ENCODE measurements around the gene MSI2.

MSI2 gene

DNA sequence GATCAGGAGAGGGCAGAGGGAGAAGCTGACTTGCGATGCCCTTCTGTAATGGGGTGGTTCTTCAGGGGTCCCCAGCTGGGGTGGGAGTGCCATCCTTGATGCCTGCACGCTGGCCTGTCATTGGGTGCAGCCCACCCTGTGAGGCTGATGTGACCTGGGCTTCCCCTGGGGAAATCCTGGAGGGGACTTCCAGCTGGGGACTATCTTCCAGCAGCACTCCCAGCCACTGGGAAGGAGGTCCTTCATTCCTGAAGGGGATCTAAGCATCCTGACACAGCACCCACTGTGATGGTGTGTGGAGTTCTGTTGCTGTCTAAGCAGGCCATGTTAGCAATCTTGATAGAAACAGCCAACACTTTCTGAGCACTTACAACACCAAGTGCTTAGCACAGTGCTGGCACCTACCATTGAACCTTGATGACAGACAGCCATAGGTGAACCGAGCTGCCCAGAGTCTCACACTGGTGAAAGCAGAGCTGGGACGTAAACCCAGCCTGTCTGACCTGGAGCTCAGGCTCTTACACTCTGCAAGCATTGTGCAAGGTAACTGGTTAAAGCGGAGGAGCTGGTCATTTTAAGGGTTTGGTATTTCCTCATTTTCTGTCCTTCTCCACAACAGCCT, 277.5 kb downstream of the MSI2 start:
- no peak for DNase-seq

DNA sequence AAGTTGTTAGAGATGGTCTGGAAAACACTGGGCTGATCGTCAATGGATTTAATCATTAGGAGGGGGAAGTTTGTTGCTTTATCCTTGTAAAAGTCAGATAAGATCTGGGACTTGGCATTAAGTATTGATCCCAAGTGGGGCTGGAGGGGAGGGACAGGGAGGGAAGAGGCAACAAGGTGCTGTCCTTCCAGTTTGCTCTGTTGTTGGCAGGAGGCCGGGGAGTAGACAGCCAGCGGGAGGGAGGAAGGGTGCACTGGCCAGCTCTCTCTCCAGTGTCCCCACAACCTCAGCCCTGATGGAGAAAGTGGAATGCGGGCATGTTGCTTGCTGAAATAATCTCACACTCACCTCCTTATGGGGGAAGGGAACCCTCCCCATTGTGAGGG, 278.5 kb downstream of the MSI2 start:
- no peak for DNase-seq

DNA sequence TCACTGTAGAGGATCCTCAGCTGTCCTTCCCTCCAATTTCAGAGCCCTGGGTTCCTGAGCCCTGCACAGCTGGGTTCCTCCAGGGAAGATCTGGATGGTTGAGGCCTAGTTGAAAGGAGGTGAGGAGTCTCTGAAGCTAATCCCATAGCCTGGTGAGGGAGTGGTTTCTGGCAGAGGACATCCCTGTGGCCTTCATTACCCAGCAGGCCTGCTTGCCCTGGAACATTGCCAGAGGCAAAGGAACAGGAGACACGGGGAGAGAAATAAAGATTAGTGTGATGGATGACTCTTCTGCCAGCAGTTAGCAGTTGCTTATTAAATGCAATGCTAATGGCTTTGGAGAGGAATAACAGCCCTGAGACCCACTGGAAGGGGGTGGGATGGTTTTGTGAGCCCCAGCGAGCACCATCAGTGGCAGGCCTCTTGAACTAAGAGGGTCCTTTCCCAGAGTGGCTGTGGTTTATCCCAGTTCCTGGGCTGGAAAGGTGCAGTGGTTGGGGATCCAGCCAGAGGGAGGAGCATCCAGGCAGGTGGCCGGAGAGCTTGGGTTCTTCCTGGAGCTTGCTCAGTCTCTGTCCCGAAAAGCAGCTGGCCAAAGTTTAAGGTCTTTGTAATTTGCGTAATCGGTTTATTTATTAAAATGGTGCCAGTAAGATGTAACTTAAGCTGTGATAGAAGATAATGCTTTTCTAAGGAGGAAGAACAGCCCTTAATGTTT, 279.1 kb downstream of the MSI2 start:
- DNase-seq, result peak; percentile 90

DNA sequence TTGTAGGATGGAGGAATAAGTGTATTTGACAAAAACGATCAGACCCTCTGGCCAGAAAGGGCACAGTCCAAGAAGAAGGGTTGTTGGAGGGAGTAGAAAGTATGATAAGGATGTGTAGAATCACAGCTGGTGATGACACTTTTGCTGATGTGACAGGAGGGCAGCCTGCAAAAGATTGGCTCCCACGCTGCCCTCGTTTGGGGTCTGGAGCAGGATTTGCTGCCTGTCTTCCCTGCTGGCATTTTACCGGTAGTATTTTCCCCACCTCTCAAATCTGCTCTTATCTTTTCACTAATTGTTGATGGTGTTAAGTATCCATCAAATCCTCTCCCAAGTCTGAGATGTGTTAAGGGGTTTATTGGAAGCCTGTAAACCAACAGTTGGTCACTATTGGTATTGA, 280.0 kb downstream of the MSI2 start:
- no peak for DNase-seq

DNA sequence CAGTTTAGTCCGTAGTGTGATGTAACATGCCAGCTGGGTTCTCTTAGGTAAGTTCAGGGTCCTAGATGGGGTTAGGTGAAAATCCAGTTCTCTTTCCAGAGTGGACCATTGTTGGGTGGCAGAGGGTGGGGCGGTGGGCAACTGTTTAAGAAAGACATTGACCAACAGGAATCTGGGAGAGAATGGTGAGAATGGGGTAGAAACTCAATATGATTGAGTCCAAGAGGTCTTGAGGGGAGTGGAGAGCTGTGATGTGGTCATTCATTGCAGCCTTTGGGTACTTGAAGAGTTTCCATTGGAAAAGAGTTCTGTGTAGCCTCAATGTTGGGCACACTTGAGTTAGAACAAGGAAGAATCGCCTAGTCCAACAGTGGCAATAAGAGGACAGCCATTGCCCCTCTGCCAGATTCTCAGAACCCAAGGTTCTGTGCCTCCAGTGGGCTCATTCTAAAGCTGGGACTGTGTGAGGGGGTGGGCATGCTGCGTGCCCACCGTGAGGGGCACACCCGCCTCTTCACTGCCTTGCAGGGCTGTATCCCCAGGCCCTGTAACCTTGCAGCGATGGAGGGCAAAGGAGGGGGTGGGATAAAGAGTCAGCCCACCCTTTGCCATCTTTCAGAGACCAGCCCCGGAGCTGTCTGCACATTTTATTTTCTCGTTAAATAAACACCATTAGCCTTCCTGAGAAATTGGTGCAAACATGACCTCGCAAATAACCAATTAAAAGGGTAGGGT, 280.6 kb downstream of the MSI2 start:
- no peak for DNase-seq

DNA sequence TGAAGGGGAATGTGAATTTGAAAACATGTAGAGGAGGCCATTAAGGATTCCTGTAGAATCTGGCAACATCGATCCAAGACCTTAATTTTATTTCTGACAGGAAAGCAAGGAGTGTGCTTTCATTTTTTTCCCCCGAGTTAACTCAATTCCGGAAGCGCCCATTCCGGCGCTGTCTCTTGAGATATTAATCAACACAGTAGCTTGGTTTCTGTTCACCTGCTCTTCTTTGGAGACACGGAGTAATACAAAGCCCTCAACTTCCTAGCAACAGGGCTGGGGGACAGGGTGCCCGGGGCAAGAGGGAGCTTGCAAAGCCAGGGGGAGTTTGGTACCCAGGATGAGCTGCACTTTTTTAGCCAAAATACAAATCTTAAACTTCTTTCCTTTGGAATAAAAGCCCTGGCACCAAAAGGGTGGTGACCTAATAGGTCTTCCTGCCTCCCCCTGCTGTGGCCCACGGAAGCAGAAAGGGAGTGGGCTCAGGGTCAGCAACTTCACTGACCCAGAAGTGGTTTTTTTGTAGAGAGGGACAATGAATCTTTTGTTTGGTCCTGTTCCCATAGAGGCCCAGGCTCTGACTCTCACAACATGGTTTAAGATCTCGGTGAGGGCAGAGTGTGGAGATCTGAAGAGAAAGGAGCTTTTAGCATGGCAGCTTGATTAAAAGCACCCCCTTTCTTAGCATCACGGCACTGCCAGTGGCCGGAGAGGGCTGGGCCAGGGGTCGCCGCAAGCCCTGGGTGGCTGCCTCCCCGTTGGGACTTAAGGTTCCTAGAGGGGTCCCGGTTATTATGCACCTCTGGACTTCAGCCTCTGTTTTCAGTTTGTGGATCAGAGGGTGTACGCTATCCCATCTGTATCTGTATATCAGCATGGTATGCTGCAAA, 281.4 kb downstream of the MSI2 start:
- DNase-seq, result no peak

DNA sequence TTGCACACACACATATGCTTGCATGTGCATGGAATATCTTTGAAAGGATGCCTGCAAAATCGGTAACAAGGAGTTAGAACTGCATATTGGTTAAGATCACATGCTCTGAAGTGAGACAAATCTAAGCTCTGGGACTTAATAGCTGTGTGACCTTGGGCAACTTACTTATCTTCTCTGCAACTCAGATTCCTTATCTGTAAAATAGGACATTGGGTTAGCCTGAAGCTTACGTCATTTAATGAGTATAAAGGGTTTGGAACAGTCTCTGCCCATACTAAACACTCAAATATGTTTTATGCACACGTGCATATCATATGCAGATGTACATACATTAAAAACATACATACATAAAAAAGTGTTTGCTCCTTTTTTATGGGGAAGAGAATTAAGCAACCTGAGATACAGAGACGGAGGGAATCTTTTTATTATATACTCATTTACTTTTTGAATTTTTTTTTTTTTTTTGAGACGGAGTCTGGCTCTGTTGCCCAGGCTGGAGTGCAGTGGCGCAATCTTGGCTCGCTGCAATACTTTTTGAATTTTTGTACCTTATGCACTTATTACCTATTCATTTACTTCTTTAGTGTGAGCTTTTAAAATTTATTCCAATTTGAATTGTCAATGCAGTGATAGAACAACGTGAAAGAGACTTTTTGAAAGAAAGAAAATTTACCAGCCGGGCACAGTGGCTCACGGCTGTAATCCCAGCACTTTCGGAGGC, 282.6 kb downstream of the MSI2 start:
- DNase-seq, result no peak

DNA sequence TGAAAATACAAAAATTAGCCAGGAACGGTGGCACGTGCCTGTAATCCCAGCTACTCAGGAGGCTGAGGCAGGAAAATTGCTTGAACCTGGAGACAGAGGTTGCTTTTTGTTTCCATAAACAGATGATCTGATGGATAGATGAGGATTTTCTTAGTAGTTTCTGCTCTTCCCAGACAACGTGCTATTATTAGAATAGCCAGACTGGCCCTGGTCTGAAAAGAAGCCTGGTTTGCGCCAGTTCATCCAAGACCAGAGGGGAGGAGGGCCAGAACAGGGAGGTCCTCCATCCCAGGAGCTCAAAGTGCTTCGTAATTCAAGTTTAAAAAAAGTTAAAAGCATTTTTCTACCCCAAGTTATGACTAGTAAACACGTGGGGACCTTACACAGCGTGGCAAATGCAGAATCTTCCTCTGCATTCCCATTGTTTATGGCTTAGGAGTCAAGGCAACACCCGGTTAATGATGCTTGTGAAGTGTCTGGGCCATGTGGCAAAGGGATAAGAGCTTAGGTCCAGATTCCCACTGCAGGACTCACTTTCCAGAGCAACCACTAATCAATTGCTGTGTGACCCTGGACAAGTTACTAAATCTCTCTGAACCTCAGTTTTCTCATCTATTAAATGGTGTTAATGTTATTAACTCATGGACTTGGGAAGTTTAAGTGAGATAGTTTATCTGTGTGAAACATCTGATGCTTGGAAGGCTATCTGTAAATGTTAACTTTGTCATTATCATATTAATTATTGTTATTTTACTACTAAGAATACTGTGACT, 283.4 kb downstream of the MSI2 start:
- DNase-seq, result no peak

DNA sequence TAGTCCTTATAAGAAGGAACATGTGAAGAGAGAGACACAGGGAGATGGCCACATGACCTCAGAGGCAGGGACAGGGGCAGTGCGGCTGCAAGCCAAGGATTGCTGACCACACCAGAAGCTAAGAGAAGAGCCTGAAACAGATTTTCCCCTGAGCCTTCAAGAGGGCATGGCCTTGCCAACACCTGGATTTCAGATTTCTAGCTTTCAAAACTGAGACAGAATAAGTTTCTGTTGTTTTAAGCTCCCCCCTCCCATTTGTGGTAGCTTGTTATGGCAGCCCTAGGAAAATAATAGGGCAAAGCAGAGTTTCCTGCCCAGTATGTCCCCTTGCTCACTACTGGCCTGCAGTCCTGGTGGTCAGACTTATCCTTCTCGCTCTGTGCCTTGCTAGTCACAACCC, 284.3 kb downstream of the MSI2 start:
- no peak for DNase-seq

DNA sequence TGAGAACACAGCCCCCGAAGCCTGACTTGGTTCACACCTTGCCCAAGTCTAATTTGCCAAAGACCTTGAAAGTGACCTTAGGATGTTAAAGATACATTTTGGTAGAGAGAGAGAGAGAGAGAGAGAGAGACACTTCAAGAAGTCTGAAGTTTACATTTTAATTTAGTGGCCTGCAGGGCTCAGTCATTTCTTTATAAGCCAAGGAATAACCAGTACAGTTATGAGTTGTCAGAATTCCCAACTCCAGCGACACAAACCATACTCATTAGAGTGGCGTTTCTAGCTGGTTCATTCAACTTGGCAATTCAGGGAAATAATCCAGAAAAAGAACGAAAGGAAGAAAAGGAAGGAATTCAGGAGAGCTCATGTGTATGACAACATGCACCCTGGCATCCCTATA, 284.7 kb downstream of the MSI2 start:
- DNase-seq, result no peak

DNA sequence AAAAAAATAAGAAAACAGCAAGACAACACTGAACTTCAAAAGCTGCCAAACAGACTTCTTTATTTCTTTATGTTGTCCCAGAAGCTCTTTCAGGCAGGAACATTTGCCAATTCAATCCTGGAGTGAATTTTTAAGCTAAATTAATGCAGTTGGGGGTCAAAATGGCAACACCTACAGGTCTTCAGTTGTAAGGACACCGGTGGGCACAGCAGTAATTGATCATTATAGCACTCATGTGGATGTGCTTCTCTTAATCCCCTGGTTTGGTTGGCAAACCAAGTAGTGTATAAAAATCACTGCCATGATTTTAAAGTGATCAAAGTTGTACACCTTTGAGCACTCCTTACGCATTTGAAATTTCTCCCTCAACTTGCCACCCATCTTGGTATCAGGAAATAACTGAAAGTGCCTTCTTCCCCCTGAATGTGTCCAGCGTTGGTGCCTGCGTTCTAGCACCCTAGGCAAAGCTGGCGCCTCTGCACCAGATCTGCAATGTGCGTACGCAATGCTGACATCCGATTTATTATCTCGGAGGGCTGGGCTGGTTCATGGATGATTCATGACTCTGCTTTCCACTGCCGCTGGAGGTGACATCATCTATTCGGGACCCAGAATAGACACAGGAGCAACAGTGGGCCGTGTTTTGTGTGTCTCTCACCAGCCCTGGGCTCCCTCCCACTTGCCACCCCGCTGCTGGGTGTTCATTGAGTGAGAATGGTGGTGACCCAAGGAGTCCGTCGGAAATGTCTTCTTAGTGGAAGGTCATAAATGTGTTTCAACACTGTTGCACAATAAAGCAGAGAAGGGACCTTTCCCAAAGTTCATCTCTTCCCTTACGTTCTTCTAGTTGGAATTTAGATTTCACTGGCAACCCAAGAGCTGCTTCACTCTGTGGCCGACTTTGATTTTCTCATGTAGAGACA, 285.4 kb downstream of the MSI2 start:
- peak; percentile 77 for DNase-seq

DNA sequence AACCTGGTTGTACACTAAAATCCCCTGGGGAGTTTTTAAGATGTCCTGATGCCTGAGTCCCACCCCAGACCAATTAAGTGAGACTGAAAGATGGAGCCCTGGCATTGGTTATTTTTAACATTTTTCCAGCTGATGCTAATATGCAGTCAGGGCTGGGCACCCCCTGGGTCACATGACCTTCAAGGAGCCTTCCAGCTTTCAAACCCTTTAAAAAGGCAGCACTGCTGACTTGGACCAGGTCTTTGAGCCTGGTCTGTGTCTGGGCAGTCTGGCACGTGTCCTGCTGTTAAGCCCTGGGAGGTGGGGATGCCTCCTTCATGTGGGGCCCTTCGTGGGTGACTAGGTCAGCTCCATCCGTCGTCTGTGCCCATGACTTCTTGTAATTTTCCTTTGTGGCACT, 286.2 kb downstream of the MSI2 start:
- DNase-seq, result no peak

DNA sequence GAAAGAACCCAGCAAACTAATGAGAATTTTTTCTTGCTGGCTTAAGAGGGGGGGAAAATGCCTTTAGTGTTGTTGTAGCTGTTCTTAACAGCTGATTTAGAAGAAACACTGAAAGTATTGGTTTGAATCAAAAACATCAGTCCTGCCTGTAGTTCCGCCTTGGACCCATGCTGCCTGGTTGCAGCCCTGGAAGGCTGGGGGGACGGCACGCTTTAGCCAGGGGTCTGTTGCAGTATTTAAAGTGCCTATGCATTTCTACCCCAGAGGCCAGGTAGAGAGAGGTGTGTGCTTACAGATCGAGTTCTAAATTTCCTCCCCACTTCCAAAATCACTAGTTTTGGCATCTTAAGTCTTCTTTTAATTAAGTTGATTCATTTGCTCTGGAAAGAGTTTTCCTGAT, 286.9 kb downstream of the MSI2 start:
- no peak for DNase-seq

DNA sequence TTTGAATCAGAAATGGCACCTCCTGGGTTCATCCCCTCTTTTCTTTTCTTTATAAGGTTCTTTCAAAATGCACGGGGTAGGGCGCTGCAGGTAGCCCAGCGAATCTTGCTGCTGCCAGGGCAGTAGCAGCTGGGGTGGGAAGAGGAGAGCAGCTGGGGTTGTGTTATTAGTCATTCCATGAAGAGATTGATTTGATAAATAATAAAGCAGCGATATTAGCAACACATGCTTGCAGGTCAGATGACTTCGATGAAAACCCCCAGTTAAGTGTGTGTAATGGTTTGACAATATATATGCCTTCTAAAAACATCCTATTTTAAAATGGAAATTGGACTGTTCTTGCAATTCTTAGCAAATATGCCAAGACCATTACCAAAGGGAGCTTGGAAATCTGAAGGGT, 288.1 kb downstream of the MSI2 start:
- peak; percentile 40 for DNase-seq

DNA sequence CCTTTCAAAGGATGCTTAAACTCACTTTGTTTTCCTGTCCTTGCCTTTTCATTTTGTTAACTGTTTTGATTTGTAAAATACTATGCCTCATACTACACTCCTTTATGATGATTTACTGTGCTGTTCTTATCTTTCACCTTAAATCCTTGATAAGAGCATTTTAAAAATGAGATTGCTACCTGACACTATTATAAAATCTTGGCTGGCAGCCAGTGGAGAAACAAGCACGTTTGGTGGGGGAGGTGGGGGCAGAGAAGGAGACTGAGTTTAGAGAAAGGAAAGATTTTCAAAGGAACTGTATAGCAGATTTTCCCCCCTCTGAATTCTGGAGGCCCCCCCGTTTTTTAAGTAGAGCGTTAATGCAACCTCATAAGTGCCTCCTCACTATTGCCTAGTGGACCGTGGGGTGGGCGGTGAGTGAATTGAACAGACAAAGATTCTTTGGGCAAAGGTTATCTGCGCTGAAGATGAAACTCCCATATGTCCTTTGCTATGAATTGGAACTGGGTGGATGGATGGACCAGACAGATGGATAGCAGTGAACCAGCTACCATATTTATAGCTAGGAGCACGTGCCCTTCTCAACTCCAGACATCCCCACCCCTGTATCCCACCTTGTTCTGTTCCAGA, 288.6 kb downstream of the MSI2 start:
- DNase-seq, result no peak

DNA sequence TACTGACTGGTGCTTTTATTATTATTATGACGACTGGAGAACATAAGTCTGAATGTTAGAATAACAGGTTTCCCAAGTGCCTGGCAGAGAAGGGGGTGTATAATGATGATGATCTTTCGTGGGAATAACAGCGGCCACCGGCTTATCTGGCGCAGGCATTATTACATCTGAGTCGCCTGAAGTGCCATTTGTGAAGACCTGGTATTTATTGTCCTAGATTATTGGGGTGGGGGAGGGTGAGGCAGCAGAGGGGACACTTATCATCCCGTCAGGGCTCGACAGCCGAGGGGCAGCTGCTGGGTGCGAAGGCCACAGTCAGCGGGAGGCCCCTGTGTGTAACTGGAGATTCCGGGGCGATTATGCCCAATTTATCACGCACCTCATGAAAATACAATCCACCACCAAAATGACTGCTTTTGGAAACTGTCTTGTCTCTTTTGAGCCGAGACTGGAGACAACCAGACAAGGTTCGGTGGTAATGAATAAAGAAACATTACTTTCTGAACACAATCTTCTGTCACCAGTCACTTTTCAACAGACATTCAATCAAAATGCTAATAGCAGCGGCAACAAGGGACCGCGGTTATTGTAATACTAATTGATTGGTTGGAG, 289.5 kb downstream of the MSI2 start:
- no peak for DNase-seq

DNA sequence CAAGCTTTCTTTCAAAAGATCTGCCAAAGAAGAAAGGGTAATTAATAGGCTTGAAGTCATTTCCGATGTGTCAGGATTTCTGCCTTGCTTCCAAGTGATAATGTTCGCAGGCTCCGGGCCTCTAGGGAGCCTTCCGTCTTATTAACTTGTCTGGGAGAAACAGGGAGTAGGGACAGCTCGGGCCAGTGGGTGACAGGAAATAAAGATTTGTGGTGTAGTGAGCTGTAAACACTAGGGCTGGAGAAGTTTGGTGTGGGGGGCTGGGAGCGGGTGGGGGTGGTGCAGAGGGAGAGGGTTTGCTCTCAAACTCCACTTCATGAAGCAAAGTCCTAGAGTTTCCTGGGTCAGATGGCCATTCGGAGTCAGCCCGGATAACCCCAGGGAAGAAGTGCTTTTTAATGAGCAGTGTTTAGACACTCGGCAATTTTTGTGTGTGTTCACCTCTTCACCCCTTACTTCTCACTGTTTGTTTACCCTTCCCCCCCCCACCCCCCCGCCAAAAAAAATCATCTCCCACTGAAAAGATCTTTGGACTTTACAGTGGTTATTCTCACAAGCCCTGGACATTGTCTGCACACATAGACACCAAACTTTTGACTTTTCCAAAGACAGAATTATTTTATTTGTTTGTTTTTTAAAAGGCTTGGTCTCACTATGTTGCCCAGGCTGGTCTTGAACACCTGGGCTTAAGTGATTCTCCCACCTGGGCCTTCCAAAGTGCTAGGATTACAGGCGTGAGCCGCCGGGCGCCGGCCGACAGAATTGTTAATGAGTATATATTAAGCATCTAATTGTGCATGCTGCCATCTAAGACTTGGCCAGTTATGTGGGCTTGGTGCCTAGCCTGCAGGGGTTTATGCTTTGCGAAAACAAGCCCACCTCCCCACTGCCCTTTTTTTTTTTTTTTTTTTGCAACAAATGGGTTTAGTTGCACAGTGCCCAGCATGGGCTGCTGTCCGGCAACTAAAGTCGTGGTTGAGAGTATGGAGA, 292.4 kb downstream of the MSI2 start:
- no peak for DNase-seq

DNA sequence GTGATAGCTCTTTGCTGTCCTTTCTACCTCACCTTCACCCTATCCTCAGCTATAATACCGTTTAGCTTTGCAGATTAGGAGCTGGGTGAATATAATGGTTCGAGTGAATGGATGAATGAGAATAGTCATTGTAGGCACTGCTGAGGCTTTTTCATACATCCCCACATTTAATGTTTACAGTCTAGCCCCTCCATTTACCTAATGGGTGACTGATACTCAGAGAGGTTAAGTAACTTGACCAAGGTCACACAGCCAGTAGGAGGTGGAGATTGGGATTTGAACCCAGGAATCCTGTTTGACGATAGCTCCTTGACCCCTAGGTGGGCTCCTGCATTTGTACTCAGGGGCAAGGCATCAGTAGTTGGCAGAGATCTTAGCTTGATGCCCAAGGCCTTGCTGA, 293.1 kb downstream of the MSI2 start:
- no peak for DNase-seq
